NT2/D1 (cell line): ENCODE measurements around the gene CCSER1.
A peak's percentile ranks its signal among the peaks of the same experiment; 100 is the strongest.
"Not testable (repeated sequence)": the region's sequence is repeated elsewhere in the genome, so short reads cannot be mapped to it uniquely, and the experiment has no call there.

Source experiments
- DNase-seq: peaks from one replicate; pipeline ENCODE4 v3.0.0-alpha.2; 2011; ENCODE audit warnings: low read depth, low spot score
- H3K27me3 ChIP-seq: 2 replicates; pipeline ENCODE4 v1.6.0; 2011; ENCODE audit warnings: mild to moderate bottlenecking; ENCODE audit not compliant: insufficient read length, insufficient read depth
- H3K36me3 ChIP-seq: 2 replicates; pipeline ENCODE4 v1.6.1; 2011; ENCODE audit warnings: mild to moderate bottlenecking, low read length, mixed read lengths; ENCODE audit not compliant: insufficient read depth, insufficient read length
- H3K4me1 ChIP-seq: 2 replicates; pipeline ENCODE4 v1.5.1; 2011; ENCODE audit not compliant: insufficient read depth, insufficient read length
- H3K4me3 ChIP-seq: 2 replicates; pipeline ENCODE4 v1.5.1; 2011; ENCODE audit warnings: low read depth; ENCODE audit not compliant: insufficient read length
- H3K9ac ChIP-seq: 2 replicates; pipeline ENCODE4 v1.6.0; 2011; ENCODE audit warnings: low read depth; ENCODE audit not compliant: insufficient read length
- H3K9me3 ChIP-seq: 2 replicates; pipeline ENCODE4 v1.5.1; 2011; ENCODE audit warnings: mild to moderate bottlenecking, low read length; ENCODE audit not compliant: insufficient read depth
- SUZ12 ChIP-seq: IDR thresholded peaks from 2 replicates; pipeline ENCODE4 v1.6.1; 2011; ENCODE audit not compliant: insufficient read length, insufficient read depth; ENCODE audit errors: extremely low read depth
- YY1 ChIP-seq: IDR thresholded peaks from 2 replicates; pipeline ENCODE4 v1.6.1; 2011; ENCODE audit not compliant: insufficient read length, insufficient read depth
- ZNF274 ChIP-seq: IDR thresholded peaks from 2 replicates; pipeline ENCODE4 v1.6.1; 2011; ENCODE audit warnings: mild to moderate bottlenecking, low read depth, low read length

Gene CCSER1

GRCh38 chr4:90670183-90670582 is 543.0 kb downstream of the CCSER1 start:
- H3K36me3 ChIP-seq: no peaks in the 10 kb centered on the region
- TF ChIP-seq YY1 (no peak), SUZ12 (no peak), ZNF274 (no peak)
- H3K9me3 ChIP-seq: no peaks in the 10 kb centered on the region
- no peak overlapping the region for H3K9ac ChIP-seq
- no peak overlapping the region for H3K4me3 ChIP-seq
- no peaks in the 10 kb centered on the region for H3K27me3 ChIP-seq
- DNase-seq: no peak
- H3K4me1 ChIP-seq: no peaks in the 10 kb centered on the region

- Histone ChIP-seq H3K27me3 (no peaks in the 10 kb centered on the region), H3K9me3 (no peaks in the 10 kb centered on the region), H3K4me1 (no peaks in the 10 kb centered on the region), H3K4me3 (no peak overlapping the region), H3K36me3 (no peaks in the 10 kb centered on the region), H3K9ac (no peak overlapping the region)
- TF ChIP-seq YY1 (no peak), SUZ12 (no peak), ZNF274 (no peak)
- no peak for DNase-seq
These were observed 562.5 kb downstream of the CCSER1 start for GRCh38 chr4:90689739-90690138.

GRCh38 chr4:90695411-90695810 is 568.2 kb downstream of the CCSER1 start:
- no peak for DNase-seq
- Histone ChIP-seq H3K36me3 (no peaks in the 10 kb centered on the region), H3K4me1 (no peaks in the 10 kb centered on the region), H3K9me3 (no peaks in the 10 kb centered on the region), H3K4me3 (no peak overlapping the region), H3K9ac (no peak overlapping the region), H3K27me3 (no peaks in the 10 kb centered on the region)
- no peak for TF ChIP-seq YY1
- no peak for TF ChIP-seq ZNF274
- no peak for TF ChIP-seq SUZ12

- not testable (repeated sequence) for DNase-seq, H3K9ac ChIP-seq, H3K9me3 ChIP-seq, H3K4me3 ChIP-seq, H3K27me3 ChIP-seq, H3K36me3 ChIP-seq, H3K4me1 ChIP-seq
These were observed 578.3 kb downstream of the CCSER1 start for GRCh38 chr4:90705501-90705900.

- TF ChIP-seq YY1: no peak
- no peak for TF ChIP-seq SUZ12
- no peak for TF ChIP-seq ZNF274
- Histone ChIP-seq H3K9me3 (no peaks in the 10 kb centered on the region), H3K36me3 (no peaks in the 10 kb centered on the region), H3K9ac (no peak overlapping the region), H3K27me3 (no peaks in the 10 kb centered on the region), H3K4me1 (no peaks in the 10 kb centered on the region), H3K4me3 (no peak overlapping the region)
- DNase-seq: no peak
These were observed 588.0 kb downstream of the CCSER1 start for GRCh38 chr4:90715242-90715641.

- Histone ChIP-seq H3K4me3 (no peak overlapping the region), H3K9me3 (no peaks in the 10 kb centered on the region), H3K4me1 (no peaks in the 10 kb centered on the region), H3K36me3 (no peaks in the 10 kb centered on the region), H3K27me3 (no peaks in the 10 kb centered on the region), H3K9ac (no peak overlapping the region)
- TF ChIP-seq SUZ12: no peak
- TF ChIP-seq YY1: no peak
- no peak for TF ChIP-seq ZNF274
- DNase-seq: no peak
These were observed 591.7 kb downstream of the CCSER1 start for GRCh38 chr4:90718931-90719330.

- Histone ChIP-seq H3K9me3 (no peaks in the 10 kb centered on the region), H3K4me1 (no peaks in the 10 kb centered on the region), H3K4me3 (no peak overlapping the region), H3K9ac (no peak overlapping the region), H3K27me3 (no peaks in the 10 kb centered on the region), H3K36me3 (no peaks in the 10 kb centered on the region)
- peak; percentile 54 for DNase-seq
- no peak for TF ChIP-seq SUZ12
- TF ChIP-seq YY1: no peak
- no peak for TF ChIP-seq ZNF274
These were observed 600.7 kb downstream of the CCSER1 start for GRCh38 chr4:90727938-90728337.

GRCh38 chr4:90730752-90731151 is 603.6 kb downstream of the CCSER1 start:
- Histone ChIP-seq H3K9me3 (no peaks in the 10 kb centered on the region), H3K4me3 (no peak overlapping the region), H3K4me1 (no peaks in the 10 kb centered on the region), H3K9ac (no peak overlapping the region), H3K27me3 (no peaks in the 10 kb centered on the region), H3K36me3 (no peaks in the 10 kb centered on the region)
- TF ChIP-seq SUZ12 (no peak), YY1 (no peak), ZNF274 (no peak)
- DNase-seq: no peak
